ENCODE measurements around the gene CCR5AS.
"Not testable (repeated sequence)": the region's sequence is repeated elsewhere in the genome, so short reads cannot be mapped to it uniquely, and the experiment has no call there.

CCR5AS gene

DNA sequence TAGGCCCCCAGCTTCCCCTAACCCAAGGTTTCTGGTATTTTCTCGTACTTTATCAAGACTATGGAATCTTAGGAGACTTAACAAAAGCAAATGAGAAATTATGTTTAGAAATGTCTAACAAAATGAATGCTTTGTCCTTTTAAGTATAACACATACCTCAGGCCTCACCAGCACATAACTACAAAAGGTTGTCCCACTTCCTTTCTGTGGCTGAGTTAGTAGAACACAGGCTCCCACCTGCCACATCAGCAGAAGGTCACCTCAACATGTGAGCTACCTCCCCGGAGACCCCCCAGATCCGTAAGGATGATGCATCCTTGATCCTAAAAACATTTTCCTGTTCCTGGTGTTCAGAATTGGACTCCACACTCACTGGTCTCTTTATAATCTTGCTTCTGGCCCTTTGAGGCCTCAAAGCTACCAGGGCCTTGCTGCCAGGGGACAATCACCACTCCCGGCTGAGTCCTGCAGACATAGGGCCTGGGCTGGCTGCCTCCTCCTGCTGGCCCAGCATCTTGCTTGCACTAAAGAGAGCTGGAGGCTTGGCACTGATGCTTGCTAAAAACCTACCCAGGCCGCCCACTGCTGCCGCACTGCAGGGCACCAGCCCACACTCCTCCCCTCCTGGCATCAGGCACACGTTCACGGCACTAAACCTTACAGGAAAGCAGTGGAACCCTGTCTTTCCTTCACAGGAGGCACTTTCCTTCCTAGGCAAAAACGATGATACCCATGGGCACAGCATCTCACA is 3.0 kb upstream of the CCR5AS start:
- DNase-seq (ENCODE audit: low read depth): no peak
- no peak overlapping the region for H3K4me3 ChIP-seq (ENCODE audit: low read depth, low read length)
- TF ChIP-seq, protein P1, sequence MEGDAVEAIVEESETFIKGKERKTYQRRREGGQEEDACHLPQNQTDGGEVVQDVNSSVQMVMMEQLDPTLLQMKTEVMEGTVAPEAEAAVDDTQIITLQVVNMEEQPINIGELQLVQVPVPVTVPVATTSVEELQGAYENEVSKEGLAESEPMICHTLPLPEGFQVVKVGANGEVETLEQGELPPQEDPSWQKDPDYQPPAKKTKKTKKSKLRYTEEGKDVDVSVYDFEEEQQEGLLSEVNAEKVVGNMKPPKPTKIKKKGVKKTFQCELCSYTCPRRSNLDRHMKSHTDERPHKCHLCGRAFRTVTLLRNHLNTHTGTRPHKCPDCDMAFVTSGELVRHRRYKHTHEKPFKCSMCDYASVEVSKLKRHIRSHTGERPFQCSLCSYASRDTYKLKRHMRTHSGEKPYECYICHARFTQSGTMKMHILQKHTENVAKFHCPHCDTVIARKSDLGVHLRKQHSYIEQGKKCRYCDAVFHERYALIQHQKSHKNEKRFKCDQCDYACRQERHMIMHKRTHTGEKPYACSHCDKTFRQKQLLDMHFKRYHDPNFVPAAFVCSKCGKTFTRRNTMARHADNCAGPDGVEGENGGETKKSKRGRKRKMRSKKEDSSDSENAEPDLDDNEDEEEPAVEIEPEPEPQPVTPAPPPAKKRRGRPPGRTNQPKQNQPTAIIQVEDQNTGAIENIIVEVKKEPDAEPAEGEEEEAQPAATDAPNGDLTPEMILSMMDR (IDR thresholded peaks at IDR 0.05; ENCODE audit: control insufficient read depth, extremely low read depth, insufficient read depth): no peak

DNA sequence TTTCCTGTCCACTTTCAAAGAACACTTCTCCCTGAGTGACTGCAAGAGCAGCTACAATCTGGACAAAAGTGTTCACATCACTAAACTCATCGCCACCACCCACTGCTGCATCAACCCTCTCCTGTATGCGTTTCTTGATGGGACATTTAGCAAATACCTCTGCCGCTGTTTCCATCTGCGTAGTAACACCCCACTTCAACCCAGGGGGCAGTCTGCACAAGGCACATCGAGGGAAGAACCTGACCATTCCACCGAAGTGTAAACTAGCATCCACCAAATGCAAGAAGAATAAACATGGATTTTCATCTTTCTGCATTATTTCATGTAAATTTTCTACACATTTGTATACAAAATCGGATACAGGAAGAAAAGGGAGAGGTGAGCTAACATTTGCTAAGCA is 2.0 kb upstream of the CCR5AS start:
- DNase-seq (ENCODE audit: low read depth): no peak
- no peak overlapping the region for H3K4me3 ChIP-seq (ENCODE audit: low read depth, low read length)
- TF ChIP-seq, protein P1 (IDR thresholded peaks at IDR 0.05; ENCODE audit: control insufficient read depth, extremely low read depth, insufficient read depth): no peak

DNA sequence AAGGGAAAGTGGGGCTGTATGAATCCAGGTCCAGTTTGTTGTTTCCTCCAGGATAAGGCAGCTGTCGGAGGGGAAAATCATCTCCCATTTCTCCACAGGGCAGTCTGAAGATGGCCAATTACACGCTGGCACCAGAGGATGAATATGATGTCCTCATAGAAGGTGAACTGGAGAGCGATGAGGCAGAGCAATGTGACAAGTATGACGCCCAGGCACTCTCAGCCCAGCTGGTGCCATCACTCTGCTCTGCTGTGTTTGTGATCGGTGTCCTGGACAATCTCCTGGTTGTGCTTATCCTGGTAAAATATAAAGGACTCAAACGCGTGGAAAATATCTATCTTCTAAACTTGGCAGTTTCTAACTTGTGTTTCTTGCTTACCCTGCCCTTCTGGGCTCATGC is 1.1 kb upstream of the CCR5AS start:
- TF ChIP-seq, protein P1 (IDR thresholded peaks at IDR 0.05; ENCODE audit: control insufficient read depth, extremely low read depth, insufficient read depth): no peak
- no peak overlapping the region for H3K4me3 ChIP-seq (ENCODE audit: low read depth, low read length)
- DNase-seq (ENCODE audit: low read depth): no peak

DNA sequence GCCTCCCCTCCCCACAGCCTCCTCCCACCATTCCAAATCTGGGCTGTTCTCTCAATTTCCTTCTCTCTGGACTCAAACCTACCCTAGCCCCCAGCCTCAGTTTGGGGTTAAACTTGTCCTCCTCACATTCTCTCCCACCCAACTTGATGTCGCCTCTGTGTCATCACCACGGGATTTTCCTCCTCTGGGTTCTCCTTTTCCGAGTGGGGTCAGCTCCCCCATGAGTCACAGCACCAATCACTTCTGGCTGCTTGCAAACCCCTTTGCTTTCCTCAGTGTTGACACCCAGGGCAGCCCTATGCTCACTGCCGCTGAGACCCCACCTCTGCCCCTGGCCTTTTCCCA is 451 bp downstream of the CCR5AS start:
- no peak overlapping the region for H3K4me3 ChIP-seq (ENCODE audit: low read depth, low read length)
- DNase-seq (ENCODE audit: low read depth): no peak
- TF ChIP-seq, protein P1 (IDR thresholded peaks at IDR 0.05; ENCODE audit: control insufficient read depth, extremely low read depth, insufficient read depth): no peak

DNA sequence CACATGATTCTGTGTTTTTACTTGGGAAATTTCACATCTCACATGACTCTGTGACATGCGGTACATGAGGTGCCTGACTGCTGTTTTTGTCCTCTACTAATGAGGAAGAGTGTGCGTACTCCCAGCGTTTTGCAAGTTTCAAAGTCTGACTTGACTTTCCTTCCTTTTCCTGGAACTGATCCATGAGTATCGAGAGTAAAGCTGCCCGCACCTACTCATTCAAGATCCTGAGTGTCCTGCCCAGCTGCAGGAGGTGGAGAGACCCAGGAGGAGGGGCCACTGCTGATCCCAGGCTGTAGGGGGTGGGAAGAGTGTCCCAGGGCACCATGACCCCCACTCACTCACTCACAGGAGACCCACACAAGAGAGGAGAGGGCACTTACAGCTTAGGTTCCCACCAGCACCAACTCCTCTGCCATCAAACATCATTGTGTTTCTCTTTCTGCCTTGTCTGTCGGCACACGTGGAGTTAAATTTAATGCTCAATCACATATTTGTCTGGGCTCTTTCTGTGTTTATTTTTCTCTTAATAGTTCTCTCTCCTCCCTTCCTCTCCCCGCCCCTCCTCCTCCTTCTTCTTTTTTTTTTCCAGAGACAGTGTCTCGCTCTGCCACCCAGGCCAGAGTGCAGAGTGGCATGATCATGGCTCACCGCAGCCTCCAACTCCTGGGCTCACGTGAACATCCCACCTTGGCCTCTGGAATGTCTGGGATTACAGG is 1.4 kb downstream of the CCR5AS start:
- peak; percentile 77 for DNase-seq (ENCODE audit: low read depth)

DNA sequence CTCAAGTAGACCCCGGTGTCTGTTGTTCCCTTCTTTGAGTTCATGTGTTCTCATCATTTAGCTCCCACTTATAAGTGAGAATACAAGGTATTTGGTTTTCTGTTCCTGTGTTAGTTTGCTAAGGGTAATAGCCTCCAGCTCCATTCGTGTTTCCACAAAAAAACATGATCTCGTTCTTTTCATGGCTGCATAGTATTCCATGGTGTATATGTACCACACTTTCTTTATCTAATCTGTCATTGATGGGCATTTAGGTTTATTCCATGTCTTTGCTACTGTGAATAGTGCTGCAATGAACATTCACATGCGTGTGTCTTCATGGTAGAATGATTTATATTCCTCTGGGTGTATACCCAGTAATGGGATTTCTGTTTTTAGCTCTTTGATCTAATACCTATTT is 4.0 kb downstream of the CCR5AS start:
- DNase-seq (ENCODE audit: low read depth); H3K4me3 ChIP-seq (ENCODE audit: low read depth, low read length): not testable (repeated sequence)

More for the DNA sequence above, 1.4 kb downstream of the CCR5AS start:
- H3K4me3 ChIP-seq (ENCODE audit: low read depth, low read length): peak overlapping the region; percentile 21
- TF ChIP-seq, protein P1 (IDR thresholded peaks at IDR 0.05; ENCODE audit: control insufficient read depth, extremely low read depth, insufficient read depth): no peak

DNA sequence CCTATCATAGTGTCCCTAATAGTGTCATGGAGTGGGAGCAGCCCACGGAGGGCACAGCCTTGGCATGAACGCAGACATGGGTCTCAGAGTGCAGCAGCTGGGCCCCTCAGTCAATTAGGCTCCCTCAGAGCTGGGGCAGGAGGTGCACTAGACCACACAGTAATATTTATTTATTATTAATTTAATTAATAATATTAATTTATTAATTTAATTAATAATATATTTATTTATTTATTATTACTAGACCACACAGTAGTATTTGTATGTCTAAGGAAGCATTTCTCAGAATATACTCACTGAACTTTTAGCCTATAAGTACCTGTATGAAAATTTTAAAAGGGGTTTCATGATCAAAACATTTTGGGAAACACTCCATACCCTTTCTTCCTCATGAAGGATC is 5.3 kb downstream of the CCR5AS start:
- H3K4me3 ChIP-seq (ENCODE audit: low read depth, low read length): no peak overlapping the region
- no peak for DNase-seq (ENCODE audit: low read depth)
- TF ChIP-seq, protein P1 (IDR thresholded peaks at IDR 0.05; ENCODE audit: control insufficient read depth, extremely low read depth, insufficient read depth): no peak
